Tibial nerve (tissue), 4 donors: ENCODE data around the gene SKA1. TPM values are rescaled to one million over a fixed set of nuclear protein-coding genes. Genes with fewer than 3 reads are reported as not detected.

Experiments
- DNase-seq, 2 donors: peaks; one replicate each; pipeline ENCODE4 v3.0.0-alpha.2; 2019; ENCODE audit warnings: low spot score in 2 of 2
- H3K27ac ChIP-seq, 4 donors: fragments of 200-600 bp; sonication (generic) in 3 of 4; one replicate each; pipeline ENCODE4 v1.5.1; 2017 to 2019; ENCODE audit warnings: mild to moderate bottlenecking in 1 of 4
- H3K27me3 ChIP-seq, 2 donors: fragments of 200-600 bp; sonication (generic) in 1 of 2; one replicate each; pipeline versions ENCODE4 v1.5.1 to v1.6.0; 2017 to 2019
- H3K36me3 ChIP-seq, 3 donors: fragments of 200-600 bp; sonication (generic); one replicate each; pipeline ENCODE4 v1.5.1; 2018 to 2019
- H3K4me1 ChIP-seq, 4 donors: fragments of 200-600 bp; sonication (generic) in 3 of 4; one replicate each; pipeline ENCODE4 v1.5.1; 2017 to 2019
- H3K4me3 ChIP-seq, 4 donors: fragments of 200-600 bp; sonication (generic) in 3 of 4; one replicate each; pipeline ENCODE4 v1.5.1; 2017 to 2019; ENCODE audit warnings: mild to moderate bottlenecking in 1 of 4, moderate library complexity in 1 of 4
- H3K9me3 ChIP-seq, 4 donors: fragments of 200-600 bp; sonication (generic) in 3 of 4; one replicate each; pipeline ENCODE4 v1.5.1; 2017 to 2019
- EP300 ChIP-seq, 2 donors: sonication (generic); formaldehyde crosslinking; IDR thresholded peaks; one replicate each; pipeline ENCODE4 v1.6.1; 2017; ENCODE audit warnings: antibody characterized with exemption in 2 of 2, mild to moderate bottlenecking in 1 of 2
- POLR2A ChIP-seq, 2 donors: fragments of 450-650 bp; IDR thresholded peaks; one replicate each; pipeline ENCODE4 v1.6.1; 2017; ENCODE audit warnings: antibody characterized with exemption in 2 of 2, mild to moderate bottlenecking in 2 of 2, moderate library complexity in 2 of 2
- WGBS, 2 donors: methylation state at CpG; one replicate each; pipeline ENCODE4 v1.1.5; 2018; 5-methylcytosine and 5-hydroxymethylcytosine counted together
- total RNA-seq, 4 donors: library from RNA; depleted of rRNA; stranded (reverse); fragments of >200 nt; gene quantifications; one replicate each; pipeline ENCODE4 v1.1.0, GENCODE V29; 2016
- TF ChIP-seq, protein P1 (sequence below), 5 experiments: fragments of 200-600 bp in 3 of 5; fragments of 450-650 bp in 2 of 5; sonication (generic) in 3 of 5; IDR thresholded peaks; one replicate each; pipeline ENCODE4 v1.5.1; 2016 to 2019; ENCODE audit warnings: antibody characterized with exemption in 5 of 5, mild to moderate bottlenecking in 3 of 5, moderate library complexity in 2 of 5

SKA1 gene
- total RNA-seq, 4 donors from 2014 or later = not detected

DNA sequence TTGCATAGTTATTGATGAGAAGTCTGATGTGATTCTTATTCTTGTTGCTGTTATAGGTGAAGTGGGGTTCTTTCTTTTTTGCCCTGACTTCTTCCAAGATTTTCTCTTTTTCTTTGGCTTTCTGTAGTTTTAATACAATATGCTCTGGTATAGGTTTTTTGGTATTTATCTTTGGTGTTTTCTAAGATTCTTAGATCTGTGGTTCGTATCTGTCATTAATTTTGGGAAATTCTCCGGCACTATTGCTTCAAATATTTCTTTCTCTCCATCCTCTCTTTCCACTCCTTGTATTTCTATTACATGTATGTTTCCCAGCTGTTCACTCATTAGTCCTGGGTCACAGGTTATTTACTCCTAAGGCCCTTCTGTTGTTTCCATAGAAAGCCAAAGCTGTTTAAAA is 43.8 kb downstream of the SKA1 start:
- no peak for TF ChIP-seq EP300 (IDR thresholded peaks at IDR 0.05)
- no peak for TF ChIP-seq POLR2A (IDR thresholded peaks at IDR 0.05)
- TF ChIP-seq, protein P1, sequence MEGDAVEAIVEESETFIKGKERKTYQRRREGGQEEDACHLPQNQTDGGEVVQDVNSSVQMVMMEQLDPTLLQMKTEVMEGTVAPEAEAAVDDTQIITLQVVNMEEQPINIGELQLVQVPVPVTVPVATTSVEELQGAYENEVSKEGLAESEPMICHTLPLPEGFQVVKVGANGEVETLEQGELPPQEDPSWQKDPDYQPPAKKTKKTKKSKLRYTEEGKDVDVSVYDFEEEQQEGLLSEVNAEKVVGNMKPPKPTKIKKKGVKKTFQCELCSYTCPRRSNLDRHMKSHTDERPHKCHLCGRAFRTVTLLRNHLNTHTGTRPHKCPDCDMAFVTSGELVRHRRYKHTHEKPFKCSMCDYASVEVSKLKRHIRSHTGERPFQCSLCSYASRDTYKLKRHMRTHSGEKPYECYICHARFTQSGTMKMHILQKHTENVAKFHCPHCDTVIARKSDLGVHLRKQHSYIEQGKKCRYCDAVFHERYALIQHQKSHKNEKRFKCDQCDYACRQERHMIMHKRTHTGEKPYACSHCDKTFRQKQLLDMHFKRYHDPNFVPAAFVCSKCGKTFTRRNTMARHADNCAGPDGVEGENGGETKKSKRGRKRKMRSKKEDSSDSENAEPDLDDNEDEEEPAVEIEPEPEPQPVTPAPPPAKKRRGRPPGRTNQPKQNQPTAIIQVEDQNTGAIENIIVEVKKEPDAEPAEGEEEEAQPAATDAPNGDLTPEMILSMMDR (IDR thresholded peaks at IDR 0.05) = no peak
- Histone ChIP-seq H3K27me3 (no peaks in the 10 kb centered on the region), H3K9me3 (peaks cover 0 to 21% (median 0%) of the 10 kb centered on the region in 4 donors), H3K36me3 (no peaks in the 10 kb centered on the region), H3K4me3 (no peak overlapping the region), H3K27ac (no peak overlapping the region), H3K4me1 (no peaks in the 10 kb centered on the region)
- no peak for DNase-seq
- WGBS, 2 donors = 64 to 93% methylated on average over 2 of the region's 2 CpGs

DNA sequence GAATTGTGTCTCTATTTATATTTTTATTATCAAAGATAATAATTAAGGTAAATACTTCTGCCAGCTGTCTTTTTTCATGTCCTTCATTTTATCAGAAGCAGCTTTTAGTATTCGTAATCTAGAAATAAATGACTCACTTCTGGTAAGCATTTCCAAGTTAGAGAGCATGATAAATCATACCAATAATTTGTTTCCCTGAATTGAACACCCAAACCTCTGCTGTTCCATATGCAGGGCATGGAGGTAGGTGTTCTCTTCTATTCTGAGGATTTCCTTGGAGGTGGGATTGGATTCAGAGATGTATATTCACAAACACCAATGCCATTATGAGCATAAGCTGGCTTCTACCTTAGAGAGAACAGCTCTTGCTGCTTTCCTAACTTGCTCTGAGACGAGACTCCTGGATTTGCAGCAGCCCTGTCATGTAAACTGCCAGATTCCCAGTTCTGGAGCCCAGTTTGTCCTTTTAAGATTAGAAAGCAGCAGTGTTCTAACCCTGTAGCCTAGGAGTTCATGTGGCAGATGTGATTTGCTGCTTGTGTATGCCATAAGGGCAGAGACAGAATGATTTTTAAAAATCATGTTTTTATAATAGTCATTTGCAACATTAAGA is 47.5 kb downstream of the SKA1 start:
- Histone ChIP-seq H3K36me3 (no peaks in the 10 kb centered on the region), H3K27ac (no peak overlapping the region), H3K27me3 (no peaks in the 10 kb centered on the region), H3K4me3 (no peak overlapping the region), H3K4me1 (no peaks in the 10 kb centered on the region), H3K9me3 (peaks cover 0 to 35% (median 0%) of the 10 kb centered on the region in 4 donors)
- no peak for TF ChIP-seq EP300 (IDR thresholded peaks at IDR 0.05)
- no peak for DNase-seq
- 57 to 70% methylated on average over 2 of the region's 2 CpGs for WGBS, 2 donors

DNA sequence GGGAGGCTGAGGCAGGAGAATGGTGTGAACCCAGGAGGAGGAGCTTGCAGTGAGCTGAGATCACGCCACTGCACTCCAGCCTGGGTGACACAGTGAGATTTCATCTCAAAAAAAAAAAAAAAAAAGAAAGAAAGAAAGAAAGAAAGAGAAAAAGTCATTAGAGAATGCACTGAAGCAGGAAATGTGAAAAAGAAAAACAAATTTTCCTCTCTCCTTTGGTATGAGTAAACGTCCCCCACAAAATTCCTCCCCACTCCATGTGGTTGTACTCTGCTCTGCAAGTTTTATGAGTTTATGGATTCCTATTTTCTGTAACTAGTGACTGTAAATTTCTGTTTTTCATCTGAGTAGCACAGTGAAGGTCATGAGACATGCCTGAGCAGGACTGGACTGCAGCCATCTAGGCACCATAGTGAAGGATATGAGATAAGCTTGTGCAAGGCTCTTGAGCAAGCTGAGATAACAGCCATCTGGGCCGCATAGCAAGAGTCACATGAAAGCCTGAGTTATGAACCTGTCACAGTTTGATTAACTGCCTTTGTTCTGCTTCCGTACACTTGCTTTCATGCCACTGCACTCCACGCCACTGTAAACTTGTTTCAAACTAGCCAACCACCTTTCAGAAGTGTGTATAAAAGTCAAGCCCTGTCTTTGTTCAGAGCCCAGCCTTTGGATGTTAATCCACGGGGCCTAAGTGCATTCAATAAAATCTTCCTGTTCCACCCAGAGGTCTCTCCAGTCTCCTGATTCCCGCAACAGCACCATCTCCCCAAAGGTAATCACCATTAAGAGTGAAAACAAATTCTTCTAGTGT is 50.2 kb downstream of the SKA1 start:
- H3K9me3 ChIP-seq = peaks cover 0 to 18% (median 0%) of the 10 kb centered on the region in 4 donors
- TF ChIP-seq, protein P1 (IDR thresholded peaks at IDR 0.05) = no peak
- TF ChIP-seq EP300 (IDR thresholded peaks at IDR 0.05) = no peak
- no peak for TF ChIP-seq POLR2A (IDR thresholded peaks at IDR 0.05)
- H3K27me3 ChIP-seq = no peaks in the 10 kb centered on the region
- 52 to 61% methylated on average over 7 of the region's 7 CpGs for whole genome bisulfite sequencing, 2 donors
- H3K27ac ChIP-seq = no peak overlapping the region
- DNase-seq = no peak
- H3K36me3 ChIP-seq = no peaks in the 10 kb centered on the region
- H3K4me3 ChIP-seq = no peak overlapping the region
- no peaks in the 10 kb centered on the region for H3K4me1 ChIP-seq

DNA sequence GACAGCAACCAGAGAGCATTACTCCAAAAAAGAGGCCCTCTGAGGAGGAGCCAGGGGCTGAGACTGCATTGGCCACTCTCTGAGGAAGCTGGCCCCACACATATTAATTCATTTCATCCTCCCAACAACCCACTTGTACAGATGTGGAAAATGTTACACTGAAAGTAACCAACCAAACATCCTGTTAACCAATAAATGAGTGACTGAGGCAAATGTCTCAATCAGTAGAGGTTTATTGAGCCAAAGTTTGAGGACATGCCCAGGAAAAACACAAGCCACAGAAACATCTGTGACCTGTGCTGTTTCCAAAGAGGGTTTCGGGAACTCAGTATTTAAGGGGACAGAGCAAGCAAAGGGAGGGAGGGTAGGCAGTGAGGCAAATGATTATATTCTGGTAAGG is 53.0 kb downstream of the SKA1 start:
- 44 to 50% methylated on average over 1 of the region's 1 CpG for WGBS, 2 donors
- DNase-seq = no peak
- peaks cover 0 to 14% (median 0%) of the 10 kb centered on the region in 4 donors for H3K9me3 ChIP-seq

DNA sequence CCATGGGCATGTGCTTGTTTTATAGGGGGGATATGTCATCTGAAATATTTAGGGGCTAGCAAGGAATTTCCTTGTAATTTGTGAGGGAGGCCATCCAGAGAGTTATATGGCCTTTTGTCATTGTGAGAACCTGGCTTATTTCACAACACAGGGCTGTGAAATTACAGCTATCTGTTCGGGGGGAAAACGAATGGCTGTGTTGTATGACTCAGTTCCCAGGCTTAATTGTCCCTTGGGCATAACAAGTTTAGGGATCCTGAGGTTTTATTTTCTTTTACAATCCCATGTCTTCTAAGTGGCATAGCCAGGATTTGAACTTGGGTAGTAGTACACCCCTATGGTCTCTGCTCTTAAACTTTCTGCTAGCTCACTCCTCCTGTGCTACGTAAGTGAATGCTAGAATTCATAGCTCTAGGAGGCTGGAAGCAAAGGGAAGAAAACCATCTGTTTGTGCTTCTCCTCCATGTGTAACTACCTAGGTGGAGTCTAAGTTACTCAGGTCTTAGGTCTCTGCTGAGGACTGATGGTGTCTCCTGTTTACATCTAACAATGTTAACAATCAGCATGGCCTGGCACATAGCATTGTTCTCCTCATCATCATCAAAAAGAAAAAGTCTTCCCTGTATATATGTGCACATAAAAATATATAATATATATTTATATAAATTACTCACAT is 53.8 kb downstream of the SKA1 start:
- no peak for DNase-seq
- Histone ChIP-seq H3K27ac (no peak overlapping the region), H3K4me1 (no peaks in the 10 kb centered on the region), H3K36me3 (no peaks in the 10 kb centered on the region), H3K4me3 (no peak overlapping the region), H3K9me3 (peaks cover 0 to 14% (median 0%) of the 10 kb centered on the region in 4 donors), H3K27me3 (no peaks in the 10 kb centered on the region)
- whole genome bisulfite sequencing, 2 donors = 48 to 67% methylated on average over 3 of the region's 3 CpGs
- TF ChIP-seq, protein P1 (IDR thresholded peaks at IDR 0.05) = no peak
- TF ChIP-seq EP300 (IDR thresholded peaks at IDR 0.05) (no peak), POLR2A (IDR thresholded peaks at IDR 0.05) (no peak)

More for the DNA sequence above, 53.0 kb downstream of the SKA1 start:
- TF ChIP-seq POLR2A (IDR thresholded peaks at IDR 0.05) (no peak), EP300 (IDR thresholded peaks at IDR 0.05) (no peak)
- TF ChIP-seq, protein P1 (IDR thresholded peaks at IDR 0.05) = no peak
- no peak overlapping the region for H3K27ac ChIP-seq
- no peaks in the 10 kb centered on the region for H3K36me3 ChIP-seq
- H3K4me1 ChIP-seq = no peaks in the 10 kb centered on the region
- H3K4me3 ChIP-seq = no peak overlapping the region
- no peaks in the 10 kb centered on the region for H3K27me3 ChIP-seq
